Measurements from ENCODE around the gene PMAIP1.
"Not testable (repeated sequence)": the region's sequence is repeated elsewhere in the genome, so short reads cannot be mapped to it uniquely, and the experiment has no call there.

The PMAIP1 gene

DNA sequence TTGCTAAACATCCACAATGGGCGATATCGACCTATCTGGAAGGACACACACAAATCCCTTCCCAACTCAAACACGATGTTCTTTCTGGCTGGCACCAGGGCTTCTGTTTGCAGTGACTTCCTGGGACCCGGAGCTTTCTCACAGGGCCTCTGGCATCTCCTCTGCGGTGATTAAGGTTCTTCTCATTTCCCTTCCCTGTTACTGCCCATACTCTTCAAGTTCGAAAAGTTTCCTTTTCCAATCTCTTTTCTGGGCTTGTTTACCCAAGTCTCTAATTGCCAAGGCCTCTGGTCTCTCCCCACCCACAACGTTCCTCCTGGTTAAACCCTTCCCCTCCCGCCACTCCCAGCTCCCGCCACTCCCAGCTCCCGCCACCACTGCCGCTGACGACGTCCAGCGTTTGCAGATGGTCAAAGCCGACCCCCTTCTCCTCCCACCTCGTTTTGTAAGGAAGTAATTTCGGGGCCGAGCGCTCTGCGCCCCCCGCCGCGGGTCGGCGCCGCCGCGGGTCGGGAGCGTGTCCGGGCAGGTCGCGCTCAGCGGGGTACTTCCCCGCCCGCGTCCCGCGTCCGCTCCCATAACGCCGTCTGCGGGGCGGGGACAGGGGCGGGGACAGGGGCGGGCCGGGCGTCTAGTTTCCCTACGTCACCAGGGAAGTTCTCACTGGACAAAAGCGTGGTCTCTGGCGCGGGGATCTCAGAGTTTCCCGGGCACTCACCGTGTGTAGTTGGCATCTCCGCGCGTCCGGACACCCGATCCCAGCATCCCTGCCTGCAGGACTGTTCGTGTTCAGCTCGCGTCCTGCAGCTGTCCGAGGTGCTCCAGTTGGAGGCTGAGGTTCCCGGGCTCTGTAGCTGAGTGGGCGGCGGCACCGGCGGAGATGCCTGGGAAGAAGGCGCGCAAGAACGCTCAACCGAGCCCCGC, at the start of gene PMAIP1:
TSS of gene PMAIP1 (plus strand) at position 699 of the 924 bp plus-strand sequence. CDS start at position 881, 182 bp downstream.
- peak; percentile 90 to 96 for DNase-seq

DNA sequence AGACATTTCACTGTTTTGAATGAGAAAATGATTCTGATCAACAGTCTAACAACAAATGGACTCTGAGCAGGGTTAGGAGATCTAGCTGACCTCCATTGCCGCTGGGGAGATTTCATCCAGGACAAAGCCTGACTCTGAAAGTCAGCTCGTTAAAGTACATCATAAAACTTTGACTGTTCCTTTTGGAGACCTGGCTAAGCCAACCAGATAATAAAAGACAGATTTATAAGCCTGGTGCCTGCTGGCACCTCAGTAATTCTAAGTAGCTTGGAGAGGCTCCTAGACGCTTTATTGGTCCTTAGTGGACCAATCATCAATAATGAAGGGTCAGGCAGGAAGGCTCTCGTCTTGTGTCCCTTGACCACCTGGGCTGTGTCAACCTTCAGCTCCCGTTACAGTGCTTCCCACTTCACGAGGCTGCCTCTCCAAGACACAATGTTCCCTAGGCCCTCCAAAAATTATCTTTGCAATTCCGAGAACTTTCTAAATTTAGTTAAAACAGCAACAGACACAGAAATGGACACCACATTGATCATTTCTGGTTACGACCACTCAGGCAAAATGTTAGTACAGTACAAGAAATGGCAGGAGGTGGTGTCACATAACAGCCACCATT, 47.9 kb upstream of the PMAIP1 start:
- no peak for DNase-seq

DNA sequence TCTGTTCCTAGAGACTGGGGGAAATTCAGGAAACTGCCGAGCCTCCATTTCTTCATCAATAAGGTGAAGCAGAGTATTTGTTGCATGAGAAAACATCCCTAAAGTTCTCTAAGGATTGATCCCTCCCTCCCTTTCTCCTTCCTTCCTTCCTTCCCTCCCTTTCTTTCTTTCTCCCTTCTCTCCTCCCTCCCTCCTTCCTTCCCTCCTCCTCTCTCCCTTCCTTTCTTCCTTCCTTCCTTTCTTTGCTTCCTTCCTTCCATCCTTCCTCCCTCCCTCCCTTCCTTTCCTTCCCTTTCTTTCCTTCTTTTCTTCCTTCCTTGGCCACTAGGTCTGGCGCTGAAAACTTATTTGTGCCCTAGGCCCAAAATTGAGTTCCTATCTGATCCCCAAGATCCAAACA, 47.2 kb upstream of the PMAIP1 start:
- DNase-seq, result no peak

DNA sequence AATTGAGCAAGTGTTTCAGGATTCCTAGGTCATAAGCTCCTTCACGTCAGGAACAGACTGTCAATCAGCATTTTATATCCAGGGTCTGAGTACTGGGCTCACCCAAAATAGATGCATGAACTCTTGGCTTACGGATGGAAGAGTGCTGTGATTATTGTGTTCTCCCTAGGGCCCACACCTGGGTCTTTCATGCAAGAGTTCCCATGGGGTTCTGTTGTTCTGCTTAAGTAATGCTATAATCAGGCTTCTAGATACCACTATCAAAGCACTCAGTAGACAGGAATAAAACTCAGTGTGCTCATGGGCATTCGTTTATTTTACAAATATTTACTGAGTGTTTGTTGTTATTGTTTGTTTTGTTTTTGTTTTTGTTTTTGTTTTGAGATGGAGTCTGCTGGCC, 46.4 kb upstream of the PMAIP1 start:
- no peak for DNase-seq

DNA sequence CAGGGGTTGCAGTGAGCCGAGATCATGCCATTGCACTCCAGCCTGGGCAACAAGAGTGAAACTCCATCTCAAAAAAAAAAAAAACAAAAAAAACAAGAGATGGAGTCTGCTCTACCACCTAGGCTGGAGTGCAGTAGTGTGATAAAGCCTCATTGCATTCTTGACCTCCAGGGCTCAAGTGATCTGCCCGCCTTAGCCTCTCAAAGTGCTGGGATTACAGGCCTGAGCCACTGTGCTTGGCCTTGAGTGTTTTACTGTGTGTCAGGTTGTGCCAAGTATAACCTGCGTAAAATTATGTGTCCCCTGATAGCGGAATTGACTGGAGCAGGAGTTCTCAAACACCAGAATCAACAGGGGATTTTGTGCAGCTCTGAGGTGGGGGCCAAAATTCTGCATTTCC, 45.8 kb upstream of the PMAIP1 start:
- DNase-seq, result not testable (repeated sequence)

DNA sequence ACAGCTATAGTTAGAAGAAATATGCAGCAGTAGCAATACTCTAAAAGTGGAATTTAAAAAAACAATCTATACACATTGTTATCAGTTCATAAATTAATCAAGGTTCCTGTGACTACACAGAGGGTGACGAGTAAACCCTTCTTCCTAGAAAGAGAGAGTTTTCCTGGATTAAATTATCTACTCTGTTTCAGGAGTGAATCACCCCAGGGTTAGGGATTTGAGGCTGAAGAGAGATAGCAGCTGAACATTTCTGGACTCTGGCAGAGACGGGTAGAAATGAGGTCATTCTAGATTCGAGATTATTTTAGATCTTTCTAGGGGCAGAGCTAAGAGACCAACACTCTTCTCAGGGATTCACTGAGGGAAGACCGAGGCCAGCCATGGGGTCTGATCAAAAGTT, 38.8 kb upstream of the PMAIP1 start:
- DNase-seq, result no peak

DNA sequence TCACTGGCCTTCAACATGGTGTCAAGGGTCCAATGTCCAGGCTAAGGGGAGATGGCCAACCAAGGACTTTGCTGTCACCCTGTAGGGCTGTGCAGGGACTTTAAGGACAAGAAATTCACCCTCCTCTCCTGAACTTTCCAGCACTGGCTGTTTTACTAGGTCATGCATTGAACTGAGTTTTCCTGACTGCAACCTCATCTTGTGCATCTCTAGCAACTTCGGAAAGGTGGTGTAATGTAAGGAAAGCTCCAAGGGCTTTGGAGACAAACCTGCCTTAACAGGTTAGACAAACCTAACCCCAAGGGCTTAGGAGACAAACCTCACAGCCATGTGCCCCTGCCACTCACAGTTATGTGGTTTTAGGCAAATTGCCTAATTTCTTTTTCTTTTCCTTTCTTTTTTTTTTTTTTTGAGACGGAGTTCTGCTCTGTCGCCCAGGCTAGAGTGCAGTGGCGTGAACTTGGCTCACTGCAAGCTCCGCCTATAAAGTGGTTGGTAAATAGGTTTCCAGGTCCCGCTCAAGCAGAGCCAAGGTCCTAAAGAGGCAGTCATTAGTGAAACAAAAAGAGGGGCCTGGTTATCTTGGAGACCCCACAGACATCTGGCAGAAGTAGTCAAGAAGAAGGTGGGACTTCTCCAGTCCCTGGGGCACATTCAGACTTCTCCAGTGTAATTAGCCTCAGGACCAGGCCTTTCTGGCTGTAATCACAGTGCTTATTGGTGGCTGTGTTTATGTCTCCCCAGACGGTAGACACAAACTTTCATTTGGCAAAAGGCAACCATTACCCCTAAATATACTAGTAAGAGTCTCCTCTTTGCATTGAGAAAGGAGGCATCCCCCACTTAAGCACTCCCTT, 37.6 kb upstream of the PMAIP1 start:
- DNase-seq, result no peak

DNA sequence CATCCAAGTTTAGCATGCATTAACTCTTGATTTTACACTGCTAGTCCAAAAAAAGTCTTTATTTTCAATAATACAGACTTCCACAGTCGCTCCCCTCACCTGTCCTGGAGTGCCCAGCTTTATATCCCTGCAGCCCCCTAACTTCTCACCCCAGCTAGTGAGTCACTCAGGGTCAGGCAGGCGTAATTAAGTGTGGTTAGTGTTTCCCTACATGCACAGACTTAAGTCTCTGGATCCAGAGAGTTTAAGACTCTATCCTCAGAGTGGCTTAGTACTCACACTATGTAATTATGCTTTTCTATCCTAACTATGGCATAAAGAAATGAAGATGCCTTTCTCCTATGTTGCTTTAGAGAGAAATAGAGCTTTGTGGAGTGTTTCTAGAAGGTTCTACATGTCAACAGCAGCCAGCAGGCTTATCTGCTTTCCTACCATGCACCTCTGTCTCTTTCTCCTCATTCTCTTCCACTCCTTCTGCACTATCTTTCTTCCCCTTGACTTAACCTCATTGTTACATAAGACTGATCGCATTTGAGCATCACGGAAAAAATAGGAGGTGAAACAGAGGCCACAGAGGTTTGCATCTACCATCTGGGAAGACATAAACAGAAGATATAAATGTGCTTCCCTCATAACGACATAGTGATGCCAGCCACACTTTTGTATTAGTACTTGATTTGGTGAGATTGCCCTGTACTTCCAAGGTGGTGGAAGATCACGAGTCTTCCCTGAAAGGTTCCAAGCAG, 34.4 kb upstream of the PMAIP1 start:
- DNase-seq, result no peak

DNA sequence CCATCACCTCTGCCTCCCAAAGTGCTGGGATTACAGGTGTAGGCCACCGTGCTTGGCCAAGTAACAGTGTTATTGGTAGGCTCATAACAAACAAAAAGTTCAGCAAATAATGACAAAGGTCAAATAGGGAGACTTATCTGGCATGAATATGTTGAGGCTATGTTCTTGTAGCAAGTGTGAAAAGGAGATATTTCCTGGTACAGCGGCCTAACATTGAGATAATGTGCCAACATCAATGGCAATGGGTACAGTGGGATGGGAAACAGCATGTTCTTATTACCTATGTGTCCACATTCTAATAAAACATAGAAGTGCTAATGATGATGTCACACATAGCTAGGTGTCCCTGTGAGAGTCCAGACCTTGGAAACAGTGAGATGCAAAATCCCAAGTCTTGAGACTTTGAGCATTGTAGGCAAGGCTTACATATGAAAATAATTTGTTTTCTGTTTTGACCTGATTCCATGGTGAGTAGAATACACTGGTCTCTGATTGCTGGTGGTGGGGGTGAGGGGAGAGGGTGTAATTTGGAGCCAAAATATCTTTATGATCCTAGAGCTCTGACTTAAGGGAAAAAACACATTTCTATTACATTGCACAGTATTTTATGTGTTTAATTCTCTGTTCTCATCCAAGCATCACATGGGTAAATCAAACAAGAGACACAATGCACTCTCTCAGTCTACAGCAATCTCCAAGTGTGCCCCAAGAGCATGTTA, 33.1 kb upstream of the PMAIP1 start:
- no peak for DNase-seq

DNA sequence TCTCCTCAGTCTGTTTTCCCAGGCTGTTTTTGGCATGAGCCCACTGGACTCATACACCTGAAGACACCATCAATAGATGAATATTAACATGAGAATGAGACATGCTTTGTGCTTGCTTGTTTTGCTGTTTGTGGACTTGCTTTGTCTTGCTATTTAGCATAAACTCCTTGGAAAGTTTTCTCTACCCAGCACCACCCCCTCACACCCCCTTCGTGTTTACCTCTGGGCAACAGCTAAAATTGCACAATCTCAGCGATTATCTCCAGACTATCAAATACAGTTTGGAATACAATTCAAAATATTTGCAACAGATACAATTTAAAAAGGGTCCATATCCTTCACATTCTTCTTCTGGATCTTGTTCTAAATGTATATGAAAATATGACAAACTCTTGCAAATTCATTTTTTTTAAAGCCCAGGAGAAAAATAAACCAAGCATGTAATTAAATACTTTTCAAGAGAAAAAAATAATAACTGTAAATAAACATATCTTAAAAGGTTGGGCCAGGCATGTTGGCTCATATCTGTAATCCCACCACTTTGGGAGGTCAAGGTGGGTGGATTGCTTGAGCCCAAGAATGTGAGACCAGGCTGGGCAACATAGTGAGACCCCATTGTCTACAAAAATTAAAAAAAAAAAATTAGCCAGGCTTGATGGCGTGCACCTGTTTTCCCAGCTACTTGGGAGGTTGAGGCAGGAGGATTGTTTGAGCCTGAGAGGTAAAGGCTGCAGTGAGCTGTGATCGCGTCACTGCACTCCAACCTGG, 32.3 kb upstream of the PMAIP1 start:
- no peak for DNase-seq

DNA sequence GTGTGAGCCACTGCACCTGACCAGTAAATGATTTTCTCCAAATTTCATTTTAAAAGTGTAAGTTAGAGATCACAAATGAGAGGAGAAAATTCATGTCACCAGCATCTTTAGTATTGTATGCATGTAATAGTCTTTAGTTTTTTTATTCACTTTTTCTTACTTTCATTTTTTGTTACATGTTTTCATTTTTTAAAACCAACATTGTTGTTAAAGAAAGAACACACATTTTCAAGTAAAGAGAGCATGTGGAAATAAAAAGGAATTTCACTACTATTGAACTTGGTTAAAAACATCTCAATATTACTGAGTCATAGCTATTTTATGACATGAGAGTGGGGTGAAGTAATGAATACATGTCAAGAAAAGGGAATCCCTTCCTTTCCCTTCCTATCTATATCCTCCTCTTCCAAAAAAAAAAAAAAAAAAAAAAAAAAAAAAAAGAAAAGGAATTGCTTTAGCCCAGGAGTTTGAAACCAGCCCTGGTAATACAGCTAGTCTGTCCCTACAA, 29.1 kb upstream of the PMAIP1 start:
- no peak for DNase-seq

DNA sequence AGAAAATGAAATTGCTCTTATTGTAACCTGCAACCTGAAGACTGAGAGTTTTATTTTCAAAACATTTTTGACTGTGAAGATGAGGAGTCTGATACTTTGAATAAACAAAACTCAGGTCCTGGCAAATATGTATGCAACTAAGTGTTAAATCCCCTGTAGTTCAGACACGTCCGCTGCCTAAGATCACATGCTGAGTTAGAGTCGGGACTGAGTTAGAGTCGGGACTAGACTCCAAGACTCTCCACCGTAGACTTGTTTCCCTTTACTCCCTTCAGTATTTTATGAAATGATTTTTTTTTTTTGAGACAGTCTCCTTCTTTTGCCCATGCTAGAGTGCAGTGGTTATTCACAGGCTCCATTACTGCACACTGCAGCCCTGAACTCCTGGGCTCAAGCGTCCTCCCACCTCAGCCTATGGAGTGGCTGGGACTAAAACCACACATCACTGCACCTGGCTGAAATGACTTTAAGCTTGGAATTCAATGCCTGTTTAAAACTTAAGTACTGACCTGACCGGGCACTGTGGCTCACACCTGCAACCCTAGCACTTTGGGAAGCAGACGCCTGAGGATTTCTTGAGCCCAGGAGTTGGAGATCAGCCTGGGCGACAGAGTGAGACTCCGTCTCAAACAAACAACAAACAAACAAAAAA, 28.0 kb upstream of the PMAIP1 start:
- no peak for DNase-seq

DNA sequence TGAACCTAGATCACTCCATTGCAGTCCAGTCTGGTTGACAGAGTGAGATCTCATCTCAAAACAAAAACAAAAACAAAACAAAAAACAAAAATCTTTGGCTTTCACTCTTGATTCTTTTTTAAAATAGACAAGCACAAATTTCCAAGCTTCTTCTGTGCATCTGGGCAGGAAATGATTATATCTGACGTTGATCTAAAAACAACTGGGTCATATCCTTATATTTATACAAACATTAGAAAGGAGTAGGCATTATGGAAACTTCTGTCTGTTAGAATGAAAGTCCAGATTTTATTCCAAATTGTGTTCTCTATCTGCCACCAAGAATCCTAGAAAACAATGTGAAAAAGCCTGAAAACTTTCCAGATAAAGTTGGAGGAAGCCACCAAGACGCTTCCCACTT, 26.2 kb upstream of the PMAIP1 start:
- DNase-seq, result no peak

DNA sequence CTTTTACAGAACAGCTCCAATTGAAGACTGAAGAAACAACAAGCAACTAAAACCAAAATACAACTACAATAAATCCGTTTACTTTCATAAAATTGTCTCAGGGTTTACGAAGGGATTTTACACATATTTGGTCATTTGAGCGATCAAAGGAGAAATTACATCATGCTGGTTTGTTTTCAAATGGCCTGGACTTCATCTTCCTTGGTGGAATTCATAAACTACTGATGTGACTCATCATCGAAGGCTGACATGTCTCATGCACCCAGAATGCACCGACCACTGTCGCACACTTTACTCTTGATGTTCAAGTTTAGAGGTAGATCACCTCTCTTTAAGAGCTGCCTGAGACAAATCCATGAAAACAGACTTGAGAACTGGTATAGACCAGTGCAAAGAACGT, 25.6 kb upstream of the PMAIP1 start:
- no peak for DNase-seq

DNA sequence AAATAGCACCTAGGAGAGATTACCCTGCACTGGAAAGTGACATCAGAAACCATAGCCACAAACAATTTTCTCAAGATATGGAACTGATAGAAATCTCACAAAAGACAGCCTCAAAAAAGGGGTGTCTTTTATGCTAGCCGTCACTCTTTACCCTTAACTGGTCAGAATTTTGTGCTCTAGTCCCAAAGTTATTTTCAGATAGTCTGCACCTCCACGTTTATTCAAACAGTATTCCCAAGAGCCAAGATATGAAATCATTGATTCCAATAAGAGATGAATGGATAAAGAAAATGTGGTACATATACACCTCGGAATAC, 23.5 kb upstream of the PMAIP1 start:
- no peak for DNase-seq

DNA sequence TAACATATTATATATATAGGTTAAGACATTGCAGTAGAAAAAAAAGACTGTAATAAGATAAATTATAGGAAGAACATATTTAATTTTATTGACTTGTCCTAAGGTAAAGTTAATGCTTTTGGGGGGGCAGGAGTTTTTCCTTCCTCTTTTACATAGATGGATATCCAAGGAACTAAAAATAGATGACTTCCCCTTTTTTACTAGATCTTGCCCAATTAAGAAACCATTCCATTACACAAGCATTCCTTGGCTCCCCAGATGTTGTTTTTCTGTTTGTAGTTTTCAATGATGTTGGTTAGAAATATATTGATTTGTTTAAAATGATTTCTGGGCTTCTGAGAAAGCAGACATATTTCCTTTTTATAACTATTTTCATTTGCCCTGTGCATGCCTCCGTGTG, 22.4 kb upstream of the PMAIP1 start:
- DNase-seq, result no peak

DNA sequence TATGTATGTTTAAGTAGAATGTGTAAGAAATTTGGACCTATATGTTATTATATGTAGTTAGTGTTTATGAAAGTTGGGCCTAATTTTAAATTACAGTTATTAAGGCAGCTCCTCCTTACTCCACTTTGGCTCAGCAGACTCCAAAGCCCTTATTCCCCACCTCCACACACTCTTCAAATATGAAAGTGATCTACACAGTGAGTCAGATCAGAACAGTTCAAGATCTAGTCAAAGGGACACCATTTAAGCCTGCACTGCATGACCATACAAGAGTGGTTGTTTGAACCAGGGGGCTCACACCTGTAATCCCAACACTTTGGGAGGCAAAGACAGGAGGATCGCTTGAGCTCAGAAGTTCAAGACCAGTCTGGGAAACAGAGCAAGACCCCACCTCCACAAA, 21.2 kb upstream of the PMAIP1 start:
- no peak for DNase-seq

DNA sequence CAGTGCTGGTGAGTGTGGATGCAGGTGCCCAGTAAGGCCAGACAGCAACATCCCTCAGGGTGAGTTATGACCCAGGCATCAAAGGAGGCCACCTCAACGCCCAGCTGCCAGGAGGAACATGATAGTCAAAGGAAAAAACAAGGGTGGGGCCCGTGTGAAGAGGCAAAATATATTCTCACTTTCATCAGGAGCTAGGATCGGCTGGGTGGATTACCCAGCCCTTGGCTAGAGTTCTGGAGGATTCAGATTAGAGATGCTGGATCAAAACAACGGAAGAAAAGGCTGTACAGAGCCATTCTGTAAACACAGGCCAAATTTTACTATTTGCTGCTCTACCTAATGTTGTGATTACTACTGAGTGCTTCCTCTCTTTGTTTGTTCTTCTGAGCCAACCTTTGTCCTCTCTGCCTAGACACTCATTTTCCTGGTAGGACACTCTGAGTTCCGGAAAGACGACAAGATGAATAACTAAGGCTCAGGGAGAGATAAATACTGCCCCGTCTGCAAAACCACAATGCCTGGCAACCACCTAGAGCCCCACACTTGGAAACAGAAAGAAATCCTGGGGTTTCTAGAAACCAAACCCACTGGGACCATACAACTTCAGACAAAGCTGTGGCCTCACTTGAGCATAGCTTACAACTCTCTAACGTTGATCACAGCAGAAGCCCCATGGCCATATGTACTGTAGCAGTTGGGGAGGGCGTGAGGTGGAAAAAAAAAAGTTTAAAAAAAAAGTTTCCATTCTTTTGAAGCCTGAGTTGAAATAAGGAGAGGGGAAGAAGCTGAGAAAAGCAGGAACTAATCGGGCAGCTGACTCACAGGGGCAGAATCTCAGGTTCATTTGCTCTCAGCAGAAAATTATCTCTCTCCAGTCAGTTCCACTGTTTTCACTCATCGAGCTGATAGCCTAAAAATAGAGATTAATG, 17.8 kb upstream of the PMAIP1 start:
- DNase-seq, result no peak

DNA sequence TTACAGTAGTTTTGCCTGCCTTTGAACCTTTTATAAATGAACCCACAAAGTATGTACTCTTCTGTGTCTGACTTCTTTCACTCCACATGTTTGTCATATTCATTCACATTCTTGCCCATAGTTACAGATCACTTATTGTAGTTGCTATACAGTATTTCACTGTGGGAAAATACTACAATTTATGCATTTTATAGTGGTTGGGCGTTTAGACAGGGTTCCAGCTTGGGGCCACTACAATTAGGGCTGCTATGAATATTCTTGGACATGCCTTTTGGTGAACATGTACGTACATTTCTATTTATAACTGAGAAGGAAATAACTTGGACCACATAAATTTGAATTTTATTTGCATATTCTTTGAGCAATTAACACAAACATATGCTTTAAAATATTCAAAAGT, 15.4 kb upstream of the PMAIP1 start:
- DNase-seq, result no peak

Data from NCI-H446 (cell line).